Fibroblast of lung (primary cell): ENCODE measurements around the gene YARS2. TPM values are rescaled to one million over a fixed set of nuclear protein-coding genes. Genes with fewer than 3 reads are reported as not detected.

Experiments
- DNase-seq, 2 donors: peaks; one replicate each; pipeline versions ENCODE4 v3.0.0 to v3.0.0-alpha.2; 2010; ENCODE audit warnings: low read depth in 2 of 2
- H2AFZ ChIP-seq: 2 replicates; pipeline ENCODE4 v1.5.1; 2012; ENCODE audit warnings: low read length, control low read depth, inconsistent platforms
- H3K27ac ChIP-seq: 2 replicates; pipeline ENCODE4 v1.5.1; 2011; ENCODE audit warnings: low read length, control low read depth; ENCODE audit not compliant: insufficient read depth
- H3K27me3 ChIP-seq: 2 replicates; pipeline ENCODE4 v1.5.1; 2011; ENCODE audit warnings: mild to moderate bottlenecking, low read length; ENCODE audit not compliant: control insufficient read depth, insufficient read depth
- H3K36me3 ChIP-seq: 2 replicates; pipeline ENCODE4 v1.5.1; 2011; ENCODE audit warnings: low read length; ENCODE audit not compliant: control insufficient read depth, insufficient read depth
- H3K4me1 ChIP-seq: 2 replicates; pipeline ENCODE4 v1.5.1; 2011; ENCODE audit warnings: low read length; ENCODE audit not compliant: control insufficient read depth, insufficient read depth; ENCODE audit errors: extremely low read depth
- H3K4me2 ChIP-seq: 2 replicates; pipeline ENCODE4 v1.5.1; 2011; ENCODE audit warnings: low read length, control low read depth; ENCODE audit not compliant: insufficient read depth; ENCODE audit errors: extremely low read depth
- H3K4me3 ChIP-seq, 4 experiments: fragments of 200-600 bp in 1 of 4; sonication (generic) in 1 of 4; replicated peaks in 1 of 4; 2 replicates each; pipeline ENCODE4 v1.5.1; 2011 to 2016; ENCODE audit warnings: low read length in 4 of 4, low read depth in 3 of 4, mild to moderate bottlenecking in 3 of 4, control low read depth in 2 of 4, inconsistent platforms in 1 of 4, mixed read lengths in 1 of 4; ENCODE audit not compliant: insufficient read depth in 1 of 4; ENCODE audit errors: control extremely low read depth in 1 of 4
- H3K79me2 ChIP-seq: 2 replicates; pipeline ENCODE4 v1.5.1; 2012; ENCODE audit warnings: mild to moderate bottlenecking, low read length, inconsistent platforms; ENCODE audit not compliant: control insufficient read depth, insufficient read depth
- H3K9ac ChIP-seq: 2 replicates; pipeline ENCODE4 v1.5.1; 2011; ENCODE audit warnings: mild to moderate bottlenecking, low read length, control low read depth; ENCODE audit not compliant: insufficient read depth
- H3K9me3 ChIP-seq: 2 replicates; pipeline ENCODE4 v1.5.1; 2012; ENCODE audit warnings: low read depth, low read length; ENCODE audit not compliant: control insufficient read depth, insufficient read depth
- H4K20me1 ChIP-seq: 2 replicates; pipeline ENCODE4 v1.5.1; 2011; ENCODE audit warnings: low read length; ENCODE audit not compliant: control insufficient read depth, insufficient read depth; ENCODE audit errors: extremely low read depth
- CTCF ChIP-seq, 2 donors: IDR thresholded peaks in 1 of 2; conservative IDR thresholded peaks in 1 of 2; 1 replicate in 1 of 2; 2 replicates in 1 of 2; pipeline ENCODE4 v1.5.1; 2011 to 2012; ENCODE audit warnings: low read length in 2 of 2, control low read depth in 1 of 2, inconsistent platforms in 1 of 2, low read depth in 1 of 2, mild to moderate bottlenecking in 1 of 2
- EZH2 ChIP-seq: IDR thresholded peaks from 2 replicates; pipeline ENCODE4 v1.5.1; 2012; ENCODE audit warnings: low read length, control low read depth, mild to moderate bottlenecking; ENCODE audit errors: missing control alignments
- polyA plus RNA-seq, 2 donors: library from polyadenylated mRNA; depleted of rRNA in 1 of 2; stranded (reverse) in 1 of 2; unstranded in 1 of 2; fragments of >200 nt; gene quantifications; 2 replicates each; pipeline ENCODE4 v1.2.1, GENCODE V29; 2011 to 2012; ENCODE audit warnings: missing spikeins in 1 of 2
- total RNA-seq: library from RNA; depleted of rRNA; stranded (reverse); fragments of >200 nt; gene quantifications from 2 replicates; pipeline ENCODE4 v1.2.1, GENCODE V29; 2014

Gene YARS2
- total and polyA plus RNA-seq, 2 donors (not counting 1 experiment from before 2014, with no cell fraction given) = 17.8 to 27.1 TPM

- Histone ChIP-seq H3K36me3 (peaks cover 5% of the 10 kb centered on the region), H3K9me3 (no peaks in the 10 kb centered on the region), H3K4me3 (no peak overlapping the region), H3K4me2 (no peak overlapping the region), H3K27ac (no peak overlapping the region), H3K4me1 (no peaks in the 10 kb centered on the region), H2AFZ (no peak overlapping the region), H3K27me3 (no peaks in the 10 kb centered on the region), H3K79me2 (no peaks in the 10 kb centered on the region), H3K9ac (no peak overlapping the region), H4K20me1 (no peaks in the 10 kb centered on the region)
- DNase-seq = no peak
- no peak for TF ChIP-seq EZH2
Measured at GRCh38 chr12:32742133-32742532, 13.6 kb downstream of the YARS2 start.

- TF ChIP-seq CTCF (conservative IDR thresholded peaks at IDR 0.05 in 1 of 2, IDR thresholded peaks at IDR 0.05 in 1 of 2; ENCODE audit: low read depth in 1 of 2, low read length in 2 of 2) = no peak
- no peak for TF ChIP-seq EZH2
- Histone ChIP-seq H2AFZ (no peak overlapping the region), H3K4me3 (no peak overlapping the region), H3K9ac (no peak overlapping the region), H3K36me3 (peaks cover 7% of the 10 kb centered on the region), H3K4me1 (no peaks in the 10 kb centered on the region), H3K27ac (no peak overlapping the region), H3K79me2 (no peaks in the 10 kb centered on the region), H3K27me3 (no peaks in the 10 kb centered on the region), H3K4me2 (no peak overlapping the region), H3K9me3 (no peaks in the 10 kb centered on the region), H4K20me1 (no peaks in the 10 kb centered on the region)
- no peak for DNase-seq
Measured at GRCh38 chr12:32739279-32739678, 16.4 kb downstream of the YARS2 start.

GRCh38 chr12:32737715-32738114 is 18.0 kb downstream of the YARS2 start:
- Histone ChIP-seq H3K36me3 (peaks cover 7% of the 10 kb centered on the region), H3K4me2 (no peak overlapping the region)

More at GRCh38 chr12:32737715-32738114, 18.0 kb downstream of the YARS2 start:
- no peaks in the 10 kb centered on the region for H3K9me3 ChIP-seq
- no peaks in the 10 kb centered on the region for H4K20me1 ChIP-seq
- H3K4me1 ChIP-seq = no peaks in the 10 kb centered on the region
- no peak for DNase-seq
- no peak overlapping the region for H3K9ac ChIP-seq
- no peaks in the 10 kb centered on the region for H3K27me3 ChIP-seq
- no peaks in the 10 kb centered on the region for H3K79me2 ChIP-seq
- H2AFZ ChIP-seq = no peak overlapping the region
- TF ChIP-seq EZH2 (no peak), CTCF (conservative IDR thresholded peaks at IDR 0.05 in 1 of 2, IDR thresholded peaks at IDR 0.05 in 1 of 2; ENCODE audit: low read depth in 1 of 2, low read length in 2 of 2) (no peak)
- no peak overlapping the region for H3K4me3 ChIP-seq
- H3K27ac ChIP-seq = no peak overlapping the region
